Measurements from ENCODE around the gene CCDC171.

The CCDC171 gene

DNA sequence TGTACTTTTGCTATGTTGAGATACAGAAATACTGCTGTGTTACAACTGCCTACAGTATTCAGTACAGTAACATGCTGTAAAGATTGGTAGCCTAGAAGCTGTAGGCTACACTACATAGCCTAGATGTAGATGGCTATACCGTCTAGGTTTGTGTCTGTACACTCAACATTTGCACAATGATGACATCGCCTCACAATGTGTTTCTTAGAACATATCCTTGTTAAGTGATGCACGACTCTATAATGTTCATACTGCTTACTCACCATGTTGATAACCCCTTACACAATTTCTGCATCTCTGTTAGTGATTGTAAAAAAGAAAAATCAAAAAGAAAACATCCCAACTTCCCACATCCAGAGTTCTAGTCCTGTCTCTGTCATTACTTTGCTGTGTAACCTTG is 450.0 kb downstream of the CCDC171 start:
- Histone ChIP-seq H3K9me2 (replicated peaks; ENCODE audit: insufficient read depth, low read length) (no peaks in the 10 kb centered on the region), H3K27ac (ENCODE audit: low read depth, low read length) (no peak overlapping the region), H3K9ac (ENCODE audit: low read length) (no peak overlapping the region), H2AFZ (ENCODE audit: low read depth, low read length, severe bottlenecking) (no peak overlapping the region), H3K9me3 (ENCODE audit: insufficient read depth, low read length) (no peaks in the 10 kb centered on the region), H3K4me3 (ENCODE audit: insufficient read depth, low read length, poor library complexity, severe bottlenecking) (no peak overlapping the region), H3K4me2 (ENCODE audit: low read depth, low read length, poor library complexity, severe bottlenecking) (no peak overlapping the region), H3K27me3 (ENCODE audit: low read length) (no peaks in the 10 kb centered on the region), H3F3A (ENCODE audit: insufficient read depth) (no peaks in the 10 kb centered on the region), H4K20me1 (ENCODE audit: low read depth, low read length) (no peaks in the 10 kb centered on the region), H3K36me3 (ENCODE audit: low read length) (no peaks in the 10 kb centered on the region), H3K79me2 (ENCODE audit: insufficient read depth, low read length) (no peaks in the 10 kb centered on the region)
- no peak for TF ChIP-seq CTCF (IDR thresholded peaks at IDR 0.05; ENCODE audit: insufficient read depth, low read length, poor library complexity, severe bottlenecking)
- TF ChIP-seq EZH2phosphoT487 (conservative IDR thresholded peaks at IDR 0.05; ENCODE audit: low read length): no peak

GRCh38 chr9:16003785-16004184 is 450.9 kb downstream of the CCDC171 start:
- Histone ChIP-seq H3K9ac (ENCODE audit: low read length) (no peak overlapping the region), H3F3A (ENCODE audit: insufficient read depth) (no peaks in the 10 kb centered on the region), H3K27me3 (ENCODE audit: low read length) (no peaks in the 10 kb centered on the region), H3K27ac (ENCODE audit: low read depth, low read length) (no peak overlapping the region), H3K9me2 (replicated peaks; ENCODE audit: insufficient read depth, low read length) (no peaks in the 10 kb centered on the region), H2AFZ (ENCODE audit: low read depth, low read length, severe bottlenecking) (no peak overlapping the region), H3K4me2 (ENCODE audit: low read depth, low read length, poor library complexity, severe bottlenecking) (no peak overlapping the region), H3K4me3 (ENCODE audit: insufficient read depth, low read length, poor library complexity, severe bottlenecking) (no peak overlapping the region), H3K36me3 (ENCODE audit: low read length) (no peaks in the 10 kb centered on the region), H3K79me2 (ENCODE audit: insufficient read depth, low read length) (no peaks in the 10 kb centered on the region), H4K20me1 (ENCODE audit: low read depth, low read length) (no peaks in the 10 kb centered on the region), H3K9me3 (ENCODE audit: insufficient read depth, low read length) (no peaks in the 10 kb centered on the region)
- TF ChIP-seq EZH2phosphoT487 (conservative IDR thresholded peaks at IDR 0.05; ENCODE audit: low read length): no peak
- no peak for TF ChIP-seq CTCF (IDR thresholded peaks at IDR 0.05; ENCODE audit: insufficient read depth, low read length, poor library complexity, severe bottlenecking)

DNA sequence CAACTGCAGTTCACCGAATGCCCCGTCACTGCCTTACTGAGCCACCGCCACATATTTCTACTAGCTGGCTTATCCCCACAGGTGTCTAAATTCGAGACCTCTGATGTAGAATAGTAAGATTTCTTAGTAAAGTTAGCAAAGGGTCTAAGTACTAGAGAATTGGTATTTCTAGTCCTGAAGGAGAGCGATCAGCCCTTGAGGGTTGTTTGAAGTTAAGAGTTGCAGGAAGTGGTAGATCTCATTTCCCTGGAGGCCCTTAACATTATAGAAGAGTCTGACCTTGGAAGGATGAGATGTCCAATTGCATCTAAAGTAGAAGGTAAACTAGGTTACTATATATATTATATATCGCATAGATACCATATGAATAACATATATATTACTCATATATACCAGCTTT is 451.8 kb downstream of the CCDC171 start:
- no peak overlapping the region for H3K4me2 ChIP-seq (ENCODE audit: low read depth, low read length, poor library complexity, severe bottlenecking)
- no peaks in the 10 kb centered on the region for H3K9me3 ChIP-seq (ENCODE audit: insufficient read depth, low read length)
- no peak overlapping the region for H3K27ac ChIP-seq (ENCODE audit: low read depth, low read length)
- H3K9me2 ChIP-seq (replicated peaks; ENCODE audit: insufficient read depth, low read length): no peaks in the 10 kb centered on the region
- no peaks in the 10 kb centered on the region for H3K27me3 ChIP-seq (ENCODE audit: low read length)
- no peaks in the 10 kb centered on the region for H4K20me1 ChIP-seq (ENCODE audit: low read depth, low read length)
- no peak overlapping the region for H3K4me3 ChIP-seq (ENCODE audit: insufficient read depth, low read length, poor library complexity, severe bottlenecking)
- no peak overlapping the region for H2AFZ ChIP-seq (ENCODE audit: low read depth, low read length, severe bottlenecking)
- H3K79me2 ChIP-seq (ENCODE audit: insufficient read depth, low read length): no peaks in the 10 kb centered on the region
- no peak overlapping the region for H3K9ac ChIP-seq (ENCODE audit: low read length)
- TF ChIP-seq CTCF (IDR thresholded peaks at IDR 0.05; ENCODE audit: insufficient read depth, low read length, poor library complexity, severe bottlenecking) (no peak), EZH2phosphoT487 (conservative IDR thresholded peaks at IDR 0.05; ENCODE audit: low read length) (no peak)
- H3F3A ChIP-seq (ENCODE audit: insufficient read depth): no peaks in the 10 kb centered on the region
- H3K36me3 ChIP-seq (ENCODE audit: low read length): no peaks in the 10 kb centered on the region

GRCh38 chr9:16010221-16010620 is 457.4 kb downstream of the CCDC171 start:
- H2AFZ ChIP-seq (ENCODE audit: low read depth, low read length, severe bottlenecking): no peak overlapping the region
- H3K9ac ChIP-seq (ENCODE audit: low read length): no peak overlapping the region
- H3K27me3 ChIP-seq (ENCODE audit: low read length): no peaks in the 10 kb centered on the region
- no peak overlapping the region for H3K4me2 ChIP-seq (ENCODE audit: low read depth, low read length, poor library complexity, severe bottlenecking)
- no peaks in the 10 kb centered on the region for H4K20me1 ChIP-seq (ENCODE audit: low read depth, low read length)
- no peaks in the 10 kb centered on the region for H3K36me3 ChIP-seq (ENCODE audit: low read length)
- H3K79me2 ChIP-seq (ENCODE audit: insufficient read depth, low read length): no peaks in the 10 kb centered on the region
- TF ChIP-seq EZH2phosphoT487 (conservative IDR thresholded peaks at IDR 0.05; ENCODE audit: low read length) (no peak), CTCF (IDR thresholded peaks at IDR 0.05; ENCODE audit: insufficient read depth, low read length, poor library complexity, severe bottlenecking) (no peak)
- no peak overlapping the region for H3K4me3 ChIP-seq (ENCODE audit: insufficient read depth, low read length, poor library complexity, severe bottlenecking)
- H3F3A ChIP-seq (ENCODE audit: insufficient read depth): no peaks in the 10 kb centered on the region
- no peaks in the 10 kb centered on the region for H3K9me3 ChIP-seq (ENCODE audit: insufficient read depth, low read length)
- H3K9me2 ChIP-seq (replicated peaks; ENCODE audit: insufficient read depth, low read length): no peaks in the 10 kb centered on the region
- no peak overlapping the region for H3K27ac ChIP-seq (ENCODE audit: low read depth, low read length)

Measured in SU-DHL-6 (cell line).